PC-9 (cell line): ENCODE results near the gene GDF2. TPM values are rescaled to one million over a fixed set of nuclear protein-coding genes. Genes with fewer than 3 reads are reported as not detected.

Experiments
- BruUV-seq: library from RNA; stranded (reverse); fragments of 400-500 nt; replicated peaks from 2 replicates; lab custom pipeline; 2021; lab: Mats Ljungman, UMichigan
- CTCF ChIA-PET: fragments of 300-600 bp; sonication (Branson Sonifier 250); formaldehyde crosslinking; loops from one replicate; lab custom pipeline; 2022; ENCODE audit warnings: antibody characterized with exemption; lab: Charles Lee
- POLR2A ChIA-PET: fragments of 300-600 bp; sonication (Branson Sonifier 250); formaldehyde crosslinking; loops from one replicate; lab custom pipeline; 2022; ENCODE audit warnings: antibody characterized with exemption; ENCODE audit not compliant: unreplicated experiment; lab: Charles Lee
- DNase-seq, 2 experiments: peaks; one replicate each; pipeline versions ENCODE4 v3.0.0 to v3.0.0-alpha.2; 2015 to 2022; ENCODE audit warnings: mixed read lengths in 1 of 2
- H2AFZ ChIP-seq: fragments of 200-600 bp; sonication (generic); 2 replicates; pipeline ENCODE4 v1.8.1; 2017; ENCODE audit warnings: antibody characterized with exemption
- H3F3A ChIP-seq: fragments of 200-600 bp; sonication (generic); 2 replicates; pipeline ENCODE4 v1.8.1; 2017; ENCODE audit warnings: antibody characterized with exemption, mild to moderate bottlenecking, low read depth; ENCODE audit not compliant: insufficient read depth
- H3K27ac ChIP-seq: fragments of 200-600 bp; sonication (generic); 2 replicates; pipeline ENCODE4 v1.6.1; 2016; ENCODE audit warnings: mixed run types
- H3K27me3 ChIP-seq: fragments of 200-600 bp; sonication (generic); 2 replicates; pipeline ENCODE4 v1.6.1; 2016; ENCODE audit warnings: low read depth, mixed run types; ENCODE audit not compliant: insufficient read depth
- H3K36me3 ChIP-seq: fragments of 200-600 bp; sonication (generic); 2 replicates; pipeline ENCODE4 v1.6.1; 2016; ENCODE audit warnings: low read depth, mixed run types
- H3K4me1 ChIP-seq: fragments of 200-600 bp; sonication (generic); replicated peaks from 2 replicates; pipeline ENCODE4 v1.6.1; 2016; ENCODE audit warnings: mixed run types; ENCODE audit not compliant: insufficient read depth
- H3K4me2 ChIP-seq: fragments of 200-600 bp; sonication (generic); 2 replicates; pipeline ENCODE4 v1.6.1; 2017; ENCODE audit warnings: mixed run types
- H3K4me3 ChIP-seq: fragments of 200-600 bp; sonication (generic); 2 replicates; pipeline ENCODE4 v1.6.1; 2016; ENCODE audit warnings: mixed run types
- H3K79me2 ChIP-seq: fragments of 200-600 bp; sonication (generic); 2 replicates; pipeline ENCODE4 v1.6.1; 2017; ENCODE audit warnings: low read depth, mixed run types
- H3K9me2 ChIP-seq: fragments of 200-600 bp; sonication (generic); 2 replicates; pipeline ENCODE4 v1.8.1; 2017; ENCODE audit warnings: mild to moderate bottlenecking; ENCODE audit not compliant: insufficient read depth
- H3K9me3 ChIP-seq: fragments of 200-600 bp; sonication (generic); 2 replicates; pipeline ENCODE4 v1.8.1; 2016; ENCODE audit warnings: low read depth; ENCODE audit not compliant: insufficient read depth
- H4K20me1 ChIP-seq: fragments of 200-600 bp; sonication (generic); 2 replicates; pipeline ENCODE4 v1.8.1; 2017; ENCODE audit not compliant: insufficient read depth
- EZH2 ChIP-seq: fragments of 200-600 bp; sonication (generic); IDR thresholded peaks from 2 replicates; pipeline ENCODE4 v1.8.0; 2017; ENCODE audit warnings: antibody characterized with exemption, low read depth
- intact Hi-C: fragments of 100-400 bp; cut with micrococcal nuclease; formaldehyde crosslinking; loops from one replicate; pipeline ENCODE4 v1.10.0; 2022; ENCODE audit not compliant: unreplicated experiment
- total RNA-seq: library from RNA; stranded (reverse); gene quantifications from 2 replicates; pipeline ENCODE4 v1.2.3, GENCODE V29; 2021
- TF ChIP-seq, protein P1 (sequence below): fragments of 200-600 bp; sonication (generic); conservative IDR thresholded peaks from 2 replicates; pipeline ENCODE4 v1.6.1; 2017; ENCODE audit warnings: mixed run types, antibody characterized with exemption, mild to moderate bottlenecking, moderate library complexity

The GDF2 gene
- total RNA-seq, 1 experiment from 2014 or later: not detected

DNA sequence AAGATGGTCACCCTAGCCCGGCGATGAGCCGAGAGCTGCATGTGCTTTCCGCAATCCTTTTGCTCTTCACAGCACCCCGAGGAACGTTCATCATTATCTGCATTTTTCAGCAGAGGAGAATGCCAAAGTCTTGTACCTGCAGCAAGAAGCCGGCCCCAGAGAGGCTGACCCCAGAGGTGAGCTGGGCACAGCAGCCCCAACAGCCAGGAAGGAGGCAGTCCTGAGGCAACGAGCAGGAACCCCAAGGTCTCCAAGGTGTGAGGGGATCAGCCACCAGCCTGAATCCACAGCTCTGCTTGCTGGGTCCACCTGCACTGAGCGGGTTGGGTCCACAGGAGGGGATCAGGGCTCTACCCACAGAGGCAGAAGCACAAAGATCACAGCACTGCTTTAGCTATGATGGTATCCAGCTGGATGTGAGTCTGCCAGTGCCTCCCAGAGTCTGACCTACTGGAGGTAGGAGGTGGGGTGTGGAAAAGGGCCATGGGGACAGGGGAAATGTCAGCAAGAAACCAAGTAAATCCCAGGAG is 39.1 kb upstream of the GDF2 start:
- TF ChIP-seq, protein P1, sequence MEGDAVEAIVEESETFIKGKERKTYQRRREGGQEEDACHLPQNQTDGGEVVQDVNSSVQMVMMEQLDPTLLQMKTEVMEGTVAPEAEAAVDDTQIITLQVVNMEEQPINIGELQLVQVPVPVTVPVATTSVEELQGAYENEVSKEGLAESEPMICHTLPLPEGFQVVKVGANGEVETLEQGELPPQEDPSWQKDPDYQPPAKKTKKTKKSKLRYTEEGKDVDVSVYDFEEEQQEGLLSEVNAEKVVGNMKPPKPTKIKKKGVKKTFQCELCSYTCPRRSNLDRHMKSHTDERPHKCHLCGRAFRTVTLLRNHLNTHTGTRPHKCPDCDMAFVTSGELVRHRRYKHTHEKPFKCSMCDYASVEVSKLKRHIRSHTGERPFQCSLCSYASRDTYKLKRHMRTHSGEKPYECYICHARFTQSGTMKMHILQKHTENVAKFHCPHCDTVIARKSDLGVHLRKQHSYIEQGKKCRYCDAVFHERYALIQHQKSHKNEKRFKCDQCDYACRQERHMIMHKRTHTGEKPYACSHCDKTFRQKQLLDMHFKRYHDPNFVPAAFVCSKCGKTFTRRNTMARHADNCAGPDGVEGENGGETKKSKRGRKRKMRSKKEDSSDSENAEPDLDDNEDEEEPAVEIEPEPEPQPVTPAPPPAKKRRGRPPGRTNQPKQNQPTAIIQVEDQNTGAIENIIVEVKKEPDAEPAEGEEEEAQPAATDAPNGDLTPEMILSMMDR: no peak
- no peak for TF ChIP-seq EZH2
- Histone ChIP-seq H3K4me3 (no peak overlapping the region), H3K36me3 (no peaks in the 10 kb centered on the region), H3K9me2 (no peaks in the 10 kb centered on the region), H3K79me2 (no peaks in the 10 kb centered on the region), H3K4me1 (no peaks in the 10 kb centered on the region), H4K20me1 (no peaks in the 10 kb centered on the region), H3K4me2 (no peak overlapping the region), H3K27ac (no peak overlapping the region), H2AFZ (no peak overlapping the region), H3K9me3 (no peaks in the 10 kb centered on the region), H3F3A (no peaks in the 10 kb centered on the region), H3K27me3 (peaks cover 11% of the 10 kb centered on the region)
- CTCF ChIA-PET: no interaction called here
- POLR2A ChIA-PET: no interaction called here
- no TSS peak for BruUV-seq
- intact Hi-C loops: no loop called here
- DNase-seq: no peak

- H3K4me3 ChIP-seq: no peak overlapping the region
- no peaks in the 10 kb centered on the region for H3F3A ChIP-seq
- intact Hi-C loops: no loop called here
- H3K79me2 ChIP-seq: no peaks in the 10 kb centered on the region
- ChIA-PET CTCF (no interaction called here), POLR2A (no interaction called here)
- no TSS peak for BruUV-seq
- H3K36me3 ChIP-seq: no peaks in the 10 kb centered on the region
- no peak overlapping the region for H2AFZ ChIP-seq
- H3K27me3 ChIP-seq: peaks cover 11% of the 10 kb centered on the region
- H3K9me3 ChIP-seq: no peaks in the 10 kb centered on the region
- no peaks in the 10 kb centered on the region for H3K4me1 ChIP-seq
- H4K20me1 ChIP-seq: no peaks in the 10 kb centered on the region
- no peak overlapping the region for H3K4me2 ChIP-seq
- no peak for DNase-seq
- no peaks in the 10 kb centered on the region for H3K9me2 ChIP-seq
- TF ChIP-seq, protein P1: no peak
- no peak for TF ChIP-seq EZH2
- H3K27ac ChIP-seq: no peak overlapping the region
Observed at GRCh38 chr10:47283848-47284247, 38.4 kb upstream of the GDF2 start.

- Histone ChIP-seq H3K27ac (no peak overlapping the region), H3K9me2 (no peaks in the 10 kb centered on the region), H3K79me2 (no peaks in the 10 kb centered on the region), H3K27me3 (peaks cover 11% of the 10 kb centered on the region), H3K4me1 (no peaks in the 10 kb centered on the region), H3K4me2 (no peak overlapping the region), H2AFZ (no peak overlapping the region), H3K4me3 (no peak overlapping the region), H3K9me3 (no peaks in the 10 kb centered on the region), H4K20me1 (no peaks in the 10 kb centered on the region), H3K36me3 (no peaks in the 10 kb centered on the region), H3F3A (no peaks in the 10 kb centered on the region)
- TF ChIP-seq EZH2: no peak
- TF ChIP-seq, protein P1: no peak
- intact Hi-C loops: no loop called here
- POLR2A ChIA-PET: no interaction called here
- CTCF ChIA-PET: no interaction called here
- no TSS peak for BruUV-seq
- no peak for DNase-seq
Observed at GRCh38 chr10:47285381-47286115, 36.7 kb upstream of the GDF2 start.
